ENCODE results near the gene BRSK2.

BRSK2 gene

DNA sequence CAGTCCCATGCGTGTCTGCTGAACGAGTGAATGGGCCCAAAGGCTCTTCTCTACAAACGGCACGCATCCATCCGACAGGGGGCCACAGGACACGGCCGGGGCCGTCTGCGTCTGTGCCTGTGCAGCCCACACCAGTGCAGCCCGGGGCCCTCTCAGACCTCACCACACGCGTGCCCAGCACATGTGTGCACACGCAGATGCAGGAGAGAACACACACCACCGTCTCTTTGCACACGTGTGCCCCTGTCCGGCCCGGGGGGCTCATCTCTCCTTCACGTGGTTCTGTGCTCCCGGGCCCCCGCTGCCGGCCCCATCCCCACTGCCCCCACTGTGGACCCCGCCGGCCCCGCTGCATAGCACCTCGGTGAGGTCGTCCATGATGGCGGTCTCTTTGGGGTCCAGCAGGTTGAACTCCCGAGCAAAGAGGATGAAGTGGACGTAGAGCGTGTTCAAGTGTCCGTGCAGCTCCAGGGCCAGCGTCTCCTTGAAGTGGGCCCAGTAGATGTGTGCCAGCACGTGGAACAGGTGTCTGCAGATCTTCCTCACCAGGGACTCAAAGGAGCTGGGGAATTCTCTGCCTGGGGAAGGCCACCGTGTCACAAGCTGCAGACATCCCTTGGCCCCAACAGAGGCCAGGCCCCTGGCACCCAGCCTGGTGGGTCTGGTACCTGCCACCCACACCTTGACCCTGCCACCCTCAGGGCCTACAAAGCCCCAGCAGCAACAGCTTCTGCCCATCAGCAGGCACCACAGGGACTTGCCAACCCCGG lies 80.4 kb downstream of the BRSK2 start:
- DNase-seq (ENCODE audit: low spot score) = no peak

DNA sequence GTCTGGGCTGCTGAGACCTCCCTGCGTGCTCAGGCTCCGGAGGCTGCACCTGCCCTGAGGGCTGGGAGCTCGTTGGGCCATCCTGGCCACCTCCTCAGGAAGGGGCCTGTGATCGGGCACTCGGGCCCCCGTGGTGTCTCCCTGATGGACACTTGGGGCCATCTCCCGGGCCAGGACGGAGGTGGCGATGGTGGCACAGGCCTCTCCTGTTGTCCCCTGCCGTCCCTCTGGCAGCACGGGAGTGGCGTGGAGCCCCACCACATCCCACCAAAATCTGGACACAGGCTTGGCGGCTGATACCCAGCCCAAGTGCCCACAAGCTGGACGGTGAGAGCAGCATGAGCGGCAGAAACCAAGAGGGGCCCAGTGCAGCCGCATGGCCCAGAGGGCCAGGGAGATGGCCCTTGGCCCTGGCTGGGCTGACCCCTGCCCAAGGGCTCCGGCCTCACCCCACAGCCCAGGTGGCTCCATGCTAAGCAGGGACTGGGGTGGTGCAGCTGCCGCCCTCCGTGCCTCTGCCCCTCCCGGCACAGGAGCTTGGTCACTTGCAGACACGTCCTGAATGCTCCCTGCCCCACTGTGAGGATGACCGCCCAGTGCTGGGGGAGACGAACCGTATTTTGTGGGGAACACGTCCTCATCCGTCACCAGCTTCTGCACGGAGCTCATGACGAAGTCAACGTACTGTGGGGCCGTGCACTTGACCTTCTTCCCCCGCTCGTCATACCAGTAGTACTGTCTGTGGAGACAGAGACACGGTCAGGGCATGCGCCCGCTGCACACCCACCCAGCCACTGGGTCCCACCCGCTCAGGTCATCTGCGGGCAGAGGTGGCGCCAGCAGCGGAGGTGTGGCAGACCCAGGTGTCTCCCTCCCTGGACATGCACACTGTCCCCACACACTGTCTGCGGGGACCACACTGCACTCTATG lies 81.2 kb downstream of the BRSK2 start:
- DNase-seq (ENCODE audit: low spot score) = no peak

DNA sequence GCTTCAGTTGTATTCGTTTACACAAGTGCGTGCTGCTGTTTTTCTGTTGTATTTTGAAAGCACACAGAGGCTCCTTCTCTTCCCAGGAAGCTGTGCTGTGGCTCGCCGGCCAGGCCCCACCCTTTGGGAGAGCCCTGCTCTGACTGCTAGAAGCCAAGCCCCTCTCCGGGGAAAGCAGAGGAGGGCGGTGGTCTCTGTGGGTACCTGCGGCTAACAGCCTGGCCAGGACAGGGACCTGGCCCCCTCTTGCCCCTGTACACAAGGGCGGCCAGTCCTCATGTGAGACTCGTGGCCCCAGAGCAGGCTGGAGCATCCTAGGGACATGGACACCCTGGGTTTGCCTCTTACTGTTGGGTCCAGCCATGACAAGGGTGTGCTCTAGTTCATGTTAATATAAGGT lies 82.0 kb downstream of the BRSK2 start:
- DNase-seq (ENCODE audit: low spot score) = no peak

DNA sequence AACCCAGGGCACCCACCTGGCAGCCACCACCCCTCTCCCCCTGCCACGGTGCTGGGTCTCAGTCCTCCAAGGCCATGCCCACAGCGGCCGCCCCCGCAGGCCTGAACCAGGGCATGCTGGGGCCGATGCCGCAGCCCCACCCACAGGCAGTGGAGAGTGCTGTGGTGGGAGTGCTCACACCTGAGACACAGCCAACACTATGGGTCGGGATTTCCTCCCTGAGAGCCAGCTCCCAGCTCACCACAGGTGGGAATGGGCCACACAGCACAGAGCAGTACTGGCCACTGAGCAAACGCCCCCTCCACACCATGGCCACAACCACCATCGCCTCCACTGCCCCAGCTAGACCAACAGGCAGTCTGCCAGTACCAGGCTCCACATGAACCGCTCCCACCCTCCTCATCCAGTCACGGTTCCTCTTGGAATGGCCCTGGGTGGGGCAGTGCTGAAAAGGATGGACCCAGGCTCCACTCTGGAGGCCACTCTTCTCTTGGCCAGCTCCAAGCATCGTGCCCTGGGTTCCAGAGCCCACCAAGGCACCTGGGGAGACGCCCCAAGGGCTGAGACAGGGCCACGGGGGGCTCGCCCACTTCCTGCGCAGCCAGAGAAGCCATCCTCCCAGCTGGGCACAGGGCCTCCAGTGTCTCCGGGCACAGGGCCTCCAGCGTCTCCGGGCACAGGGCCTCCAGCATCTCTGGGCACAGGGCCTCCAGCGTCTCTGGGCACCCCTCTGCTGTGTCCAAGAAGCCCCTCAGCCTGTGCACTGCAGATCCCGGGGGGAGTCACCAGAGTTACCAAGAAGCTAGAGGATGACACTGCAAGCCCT lies 82.7 kb downstream of the BRSK2 start:
- no peak for DNase-seq (ENCODE audit: low spot score)

DNA sequence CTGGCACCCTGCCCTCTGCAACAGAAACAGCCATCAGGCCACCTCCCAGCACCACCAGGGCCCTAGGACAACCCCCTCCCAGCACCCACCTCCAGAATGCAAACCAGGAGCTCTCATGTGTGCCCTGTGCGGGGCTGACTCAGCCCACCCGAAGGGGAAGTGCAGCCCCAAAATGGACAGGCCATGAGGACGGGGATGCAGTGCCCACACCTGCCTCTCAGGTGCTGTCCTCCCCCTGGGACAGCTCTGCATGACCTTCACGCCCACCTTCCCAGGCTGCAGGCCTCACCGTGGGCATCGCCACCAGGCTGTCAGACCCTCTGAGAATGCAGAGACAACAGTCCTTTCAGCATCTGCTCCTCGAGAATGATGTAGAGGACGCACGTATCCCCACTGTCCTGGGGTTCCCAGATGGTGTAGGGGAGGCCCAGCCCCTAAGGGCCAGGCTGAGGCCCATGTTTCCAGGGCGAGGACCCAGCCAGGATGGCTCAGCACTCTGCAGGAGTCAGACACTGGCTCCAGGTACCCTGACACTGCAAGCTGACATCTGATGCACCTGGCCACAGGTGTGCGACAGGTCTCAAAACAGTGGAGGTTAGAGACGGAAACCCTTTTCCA lies 83.4 kb downstream of the BRSK2 start:
- no peak for DNase-seq (ENCODE audit: low spot score)

DNA sequence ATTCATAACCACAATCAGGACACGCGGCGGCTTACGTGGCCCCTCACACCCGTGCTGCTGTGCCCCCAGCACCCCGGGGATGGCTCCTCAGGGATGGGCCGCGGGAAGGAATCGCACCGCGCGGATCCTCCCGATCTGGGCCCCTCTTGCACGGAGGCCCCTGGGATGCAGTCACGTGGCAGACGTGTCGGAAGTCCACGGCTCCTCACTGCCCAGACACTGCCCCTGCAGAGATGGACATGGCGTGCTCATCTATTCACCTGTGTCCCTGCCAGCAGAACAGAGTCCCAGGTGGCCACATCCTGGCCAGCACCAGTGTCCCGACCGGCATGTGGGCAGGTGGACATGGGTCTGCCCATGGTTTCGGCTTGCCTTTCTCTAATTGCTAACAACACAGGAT lies 84.1 kb downstream of the BRSK2 start:
- no peak for DNase-seq (ENCODE audit: low spot score)

DNA sequence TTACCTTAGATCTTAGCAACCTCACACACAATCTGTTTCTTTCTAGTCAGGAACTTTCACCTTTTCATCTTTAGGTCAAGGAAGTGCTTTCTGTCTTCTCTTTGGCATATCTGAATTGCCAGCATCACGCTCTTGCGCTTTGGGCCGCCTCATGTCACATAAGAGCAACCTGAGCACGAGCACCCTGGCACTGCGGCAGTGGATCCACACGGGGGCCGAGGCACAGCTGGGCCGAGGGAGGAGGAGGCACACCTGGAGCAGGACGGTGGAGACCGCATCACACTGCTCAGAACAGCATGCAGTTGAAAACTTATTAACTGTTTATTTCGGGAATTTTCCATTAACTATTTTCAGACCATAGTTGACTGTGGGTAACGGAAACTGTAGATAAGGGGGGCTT lies 86.1 kb downstream of the BRSK2 start:
- no peak for DNase-seq (ENCODE audit: low spot score)

DNA sequence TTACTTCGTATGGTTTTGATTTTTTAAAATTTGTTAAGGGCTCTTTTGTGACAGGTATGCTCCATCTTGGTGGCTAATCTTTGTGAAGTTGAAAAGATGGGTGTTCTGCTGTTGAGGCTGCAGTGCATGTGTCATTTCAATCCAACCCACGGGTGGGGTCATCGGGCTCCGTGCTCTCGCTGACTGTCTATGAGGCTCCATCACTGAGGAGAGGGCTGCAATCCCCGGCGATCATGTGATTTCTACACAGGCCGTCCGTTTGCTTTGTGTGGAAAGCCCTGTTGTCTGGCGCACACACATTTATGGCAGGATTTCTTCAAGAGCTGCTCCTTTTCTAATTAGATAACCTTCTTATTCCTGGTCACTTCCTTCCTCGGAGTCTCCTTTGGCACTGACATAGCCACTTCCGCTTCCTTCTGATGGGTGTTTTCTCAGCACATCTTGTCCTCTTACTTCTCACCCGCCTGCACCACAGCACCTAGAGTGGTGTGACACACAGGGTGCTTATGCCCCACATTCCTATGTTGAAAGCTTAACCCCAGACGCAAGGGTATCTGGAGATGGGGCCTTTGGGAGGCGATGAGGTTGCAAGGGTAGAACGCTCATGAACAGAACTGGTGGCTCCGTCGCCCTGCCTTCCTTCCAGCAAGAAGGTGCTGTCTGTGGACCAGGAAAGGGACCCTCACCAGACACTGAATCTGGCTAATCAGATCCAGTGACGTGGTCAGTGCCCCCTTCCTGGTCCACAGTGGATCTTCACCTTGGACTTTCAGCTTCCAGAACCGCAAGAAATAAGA lies 87.4 kb downstream of the BRSK2 start:
- DNase-seq (ENCODE audit: low spot score) = no peak

DNA sequence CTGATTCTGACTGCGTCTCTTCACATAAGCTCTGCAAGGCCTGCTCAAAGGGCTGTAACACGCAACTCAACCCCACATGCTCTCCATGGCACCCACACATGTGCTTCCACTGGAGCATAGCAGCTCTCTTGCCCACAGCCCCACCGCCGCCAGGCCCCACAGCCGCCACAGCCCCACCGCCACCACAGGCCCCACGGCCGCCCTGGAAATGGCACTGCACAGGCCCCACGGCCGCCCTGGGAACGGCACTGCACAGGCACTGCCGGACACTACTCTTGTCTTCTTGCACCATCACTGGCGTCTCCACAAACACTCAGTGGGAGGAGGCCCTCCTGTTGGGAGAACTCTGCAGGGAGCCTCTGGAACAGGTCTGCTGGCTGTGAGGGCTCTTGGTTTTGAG lies 88.3 kb downstream of the BRSK2 start:
- DNase-seq (ENCODE audit: low spot score) = no peak

DNA sequence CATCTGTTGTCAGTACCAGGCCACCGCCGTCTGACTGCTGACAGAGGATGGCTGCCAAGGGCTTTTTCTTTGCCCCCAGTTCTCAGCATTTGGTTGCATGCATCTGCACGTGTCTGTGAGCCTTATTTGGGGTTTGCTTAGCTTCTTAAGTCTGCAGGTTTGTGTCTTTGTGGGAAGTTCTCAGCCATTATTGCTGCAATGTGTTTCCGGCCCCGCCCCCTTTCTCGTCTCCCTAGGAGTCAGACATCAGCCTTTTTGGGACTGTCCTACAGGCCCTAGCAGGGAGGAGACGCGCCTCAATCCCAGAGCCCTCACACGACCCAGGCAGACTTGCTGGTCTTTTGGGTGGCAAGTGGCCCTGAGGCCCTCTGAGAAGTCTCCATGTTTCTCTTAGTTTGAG lies 88.8 kb downstream of the BRSK2 start:
- no peak for DNase-seq (ENCODE audit: low spot score)

DNA sequence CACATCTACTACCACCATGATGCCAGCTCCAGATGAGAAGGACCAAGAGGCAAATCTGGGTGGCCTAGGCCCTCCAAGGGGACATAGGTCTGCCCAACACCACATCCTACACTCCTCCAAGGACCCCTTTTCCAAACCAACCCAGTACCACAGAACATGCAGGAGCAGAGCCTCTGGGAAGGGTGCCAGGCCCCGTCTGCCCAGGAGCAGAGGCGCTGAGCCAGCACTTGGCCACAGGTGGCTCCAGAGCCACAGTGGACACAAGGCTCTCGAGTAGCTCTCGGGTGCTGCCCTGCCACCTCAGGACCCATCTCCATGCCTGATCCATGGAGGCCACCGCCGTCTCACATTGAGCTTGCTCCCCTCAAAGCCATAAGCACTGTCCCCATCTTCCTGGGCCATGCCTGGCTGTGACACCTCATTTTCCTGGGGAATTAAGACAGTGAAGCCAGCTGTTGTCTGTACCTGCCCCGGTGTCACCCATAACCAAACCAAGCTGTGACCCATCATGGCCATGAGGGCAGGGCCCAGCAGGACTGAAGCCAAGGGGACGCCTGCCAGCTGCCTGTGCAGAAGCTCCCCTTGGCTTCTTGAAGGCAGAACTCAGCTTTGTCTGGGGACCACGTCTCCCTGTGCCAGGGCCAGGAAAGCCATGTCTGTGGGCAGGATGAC lies 89.4 kb downstream of the BRSK2 start:
- no peak for DNase-seq (ENCODE audit: low spot score)

DNA sequence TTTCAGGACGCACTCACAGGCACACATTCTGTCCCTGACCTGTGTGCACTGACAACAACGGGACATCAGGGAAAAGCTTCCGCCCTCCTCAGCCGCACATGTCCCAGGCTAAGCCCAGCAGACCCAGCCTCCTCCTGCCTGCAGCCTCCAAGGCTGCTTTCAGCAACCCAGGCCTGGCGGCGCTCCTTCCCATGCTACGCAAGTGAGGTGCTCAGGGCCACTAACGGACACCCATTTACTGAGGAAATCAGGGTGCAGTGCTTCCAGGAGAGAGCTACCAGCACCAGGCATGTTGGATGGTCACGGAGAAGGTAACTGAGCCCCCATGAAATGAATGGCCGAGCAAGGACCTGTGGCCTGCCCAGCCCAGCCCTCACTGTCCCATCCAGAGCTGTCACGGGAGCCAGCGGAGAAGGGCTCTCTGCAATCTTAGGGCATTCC lies 90.0 kb downstream of the BRSK2 start:
- no peak for DNase-seq (ENCODE audit: low spot score)

DNA sequence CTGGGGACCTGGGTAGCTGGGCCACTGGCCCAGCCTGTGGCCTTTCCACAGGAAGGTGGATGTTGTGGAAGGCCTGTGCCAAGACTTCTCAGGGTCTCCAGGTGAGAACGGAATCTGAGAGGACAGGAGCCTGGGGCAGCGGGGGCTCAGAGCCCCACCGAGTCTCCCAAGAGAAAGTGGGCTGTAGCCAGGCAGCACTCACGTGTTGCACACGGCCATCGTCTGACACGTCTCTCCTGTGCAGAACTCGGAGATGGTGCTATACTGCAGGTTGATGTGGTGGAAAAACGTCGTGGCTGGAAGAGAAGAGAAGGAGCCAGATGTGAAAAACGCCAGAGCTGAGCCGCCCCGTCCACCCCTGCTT lies 90.4 kb downstream of the BRSK2 start:
- no peak for DNase-seq (ENCODE audit: low spot score)

DNA sequence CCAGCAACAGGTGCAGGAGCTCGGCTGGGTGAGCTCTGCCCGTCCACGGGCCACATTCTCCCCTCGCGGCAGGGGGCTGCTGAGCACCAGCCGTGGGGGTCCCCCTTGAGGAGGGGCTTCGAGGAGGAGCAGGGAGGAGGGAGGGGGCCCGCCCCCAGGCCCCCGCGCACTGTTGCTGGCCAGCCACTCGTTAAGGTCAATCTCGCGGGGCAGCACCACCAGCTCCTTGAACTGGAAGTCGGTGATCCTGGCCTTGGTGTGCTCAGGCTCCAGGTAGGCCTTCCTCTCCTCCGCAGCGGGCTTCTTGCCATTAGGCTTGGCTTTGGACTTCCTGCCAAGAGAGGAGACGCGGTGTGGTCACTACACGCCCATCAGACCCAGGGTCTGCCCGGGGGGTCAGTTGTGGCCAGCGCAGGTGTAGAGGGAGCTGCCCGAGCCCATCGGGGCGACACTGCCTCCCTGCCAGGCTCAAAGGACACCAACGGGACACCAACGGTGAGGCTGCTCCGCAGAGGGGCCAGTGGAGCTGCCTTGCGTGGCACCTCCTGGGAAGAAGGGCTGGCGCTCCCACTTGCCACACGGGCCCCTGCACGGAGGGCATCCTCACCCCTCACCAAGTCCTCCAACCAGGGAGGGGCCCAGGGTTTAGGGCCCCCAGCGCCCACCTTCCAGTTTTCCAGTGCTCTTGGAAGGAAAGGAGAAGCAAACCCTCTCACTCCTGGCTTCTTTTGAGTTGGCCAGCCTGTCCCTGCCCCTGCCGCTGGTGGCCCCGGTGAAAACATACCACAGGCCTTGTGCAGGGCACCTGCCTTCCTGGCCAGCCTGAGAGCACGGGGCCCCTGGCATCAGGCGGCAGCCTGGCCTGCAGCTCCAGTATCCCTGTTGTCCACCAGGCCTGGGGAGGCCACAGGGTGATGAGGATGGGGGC lies 91.1 kb downstream of the BRSK2 start:
- no peak for DNase-seq (ENCODE audit: low spot score)

DNA sequence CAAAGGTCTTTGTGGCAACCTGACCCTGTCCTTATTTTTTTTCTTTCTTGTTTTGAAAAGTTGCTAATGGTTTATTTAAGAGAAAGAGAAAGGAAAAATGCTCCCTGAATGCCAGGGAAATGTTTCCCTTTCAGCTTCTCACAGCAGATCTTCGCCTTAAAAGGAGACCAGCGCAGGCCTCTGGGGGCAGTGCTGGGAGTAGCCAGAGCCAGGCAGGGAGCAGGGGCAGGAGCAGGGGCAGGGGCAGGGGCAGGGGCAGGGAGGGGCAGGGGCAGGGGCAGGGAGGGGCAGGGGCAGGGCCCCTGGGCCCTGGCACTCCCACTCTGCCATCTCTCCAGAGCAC lies 91.7 kb downstream of the BRSK2 start:
- no peak for DNase-seq (ENCODE audit: low spot score)

DNA sequence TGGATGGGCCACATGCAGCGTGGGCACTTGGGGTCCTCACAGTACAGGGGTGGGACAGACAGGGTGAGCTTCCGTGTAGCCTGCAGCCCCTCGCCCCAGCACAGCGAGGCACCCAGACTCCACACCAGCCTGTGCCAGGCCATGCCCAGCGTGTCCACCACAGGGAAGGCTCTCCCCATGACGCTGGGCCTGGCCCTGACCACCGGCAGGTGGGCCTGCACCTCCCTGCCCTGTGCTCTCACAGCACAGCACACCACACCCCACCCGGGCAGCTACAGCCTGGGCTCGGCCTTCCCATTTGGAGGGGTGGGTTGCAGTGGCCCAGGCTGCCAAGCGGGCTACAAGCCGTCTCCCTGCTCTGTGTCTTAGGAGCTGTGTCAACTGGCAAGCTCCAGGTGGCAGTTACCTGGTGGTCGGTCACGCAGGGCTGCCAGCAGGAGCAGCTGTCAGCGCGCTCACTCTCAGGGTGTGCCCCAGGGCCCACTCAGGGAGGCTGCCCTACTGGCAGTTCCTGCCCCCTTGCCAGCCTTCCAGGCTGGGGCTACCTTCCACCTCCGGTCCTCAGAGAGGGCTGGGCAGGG lies 92.2 kb downstream of the BRSK2 start:
- DNase-seq (ENCODE audit: low spot score) = no peak

DNA sequence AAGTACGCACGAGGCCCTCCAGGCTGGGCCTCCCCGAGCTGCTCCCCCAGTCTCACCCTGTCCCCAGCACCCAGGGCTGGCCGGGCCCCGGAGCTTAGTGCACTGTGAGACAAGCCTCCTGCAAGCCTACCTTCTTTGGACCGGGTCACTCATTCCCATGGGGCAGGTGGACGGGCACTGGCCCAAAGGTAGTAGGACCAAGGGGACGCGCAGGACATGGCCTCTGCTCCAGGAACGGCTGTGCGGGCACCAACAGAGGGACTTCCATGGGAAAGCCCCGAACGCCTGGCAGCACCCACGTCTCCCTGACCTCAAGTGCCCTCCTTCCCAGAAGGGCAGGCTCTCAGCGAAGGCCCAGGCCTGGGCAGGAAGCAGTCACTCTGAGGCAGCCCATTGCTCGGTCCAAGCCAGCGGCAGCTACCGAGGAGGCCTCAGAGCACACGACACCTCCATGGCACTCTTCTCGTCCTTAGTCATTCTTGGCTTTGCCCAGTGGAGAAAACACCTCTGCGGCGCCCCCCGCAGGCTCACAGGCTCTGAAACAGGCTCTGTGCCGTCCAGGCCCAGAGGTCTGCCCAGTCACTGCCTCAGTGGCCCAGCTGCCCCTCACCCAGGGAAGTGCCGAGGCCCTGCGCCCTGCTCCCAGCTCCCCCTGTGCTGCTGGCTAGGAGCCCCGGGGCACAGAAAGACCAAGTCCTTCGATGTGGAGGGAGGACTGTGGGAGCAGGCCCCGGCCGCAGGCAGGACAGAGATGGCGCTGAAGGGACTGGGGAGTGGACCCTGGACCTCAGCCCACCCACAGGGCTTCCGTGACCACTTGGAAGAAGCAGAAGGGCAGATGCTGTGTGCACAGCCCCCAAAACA lies 93.1 kb downstream of the BRSK2 start:
- no peak for DNase-seq (ENCODE audit: low spot score)

DNA sequence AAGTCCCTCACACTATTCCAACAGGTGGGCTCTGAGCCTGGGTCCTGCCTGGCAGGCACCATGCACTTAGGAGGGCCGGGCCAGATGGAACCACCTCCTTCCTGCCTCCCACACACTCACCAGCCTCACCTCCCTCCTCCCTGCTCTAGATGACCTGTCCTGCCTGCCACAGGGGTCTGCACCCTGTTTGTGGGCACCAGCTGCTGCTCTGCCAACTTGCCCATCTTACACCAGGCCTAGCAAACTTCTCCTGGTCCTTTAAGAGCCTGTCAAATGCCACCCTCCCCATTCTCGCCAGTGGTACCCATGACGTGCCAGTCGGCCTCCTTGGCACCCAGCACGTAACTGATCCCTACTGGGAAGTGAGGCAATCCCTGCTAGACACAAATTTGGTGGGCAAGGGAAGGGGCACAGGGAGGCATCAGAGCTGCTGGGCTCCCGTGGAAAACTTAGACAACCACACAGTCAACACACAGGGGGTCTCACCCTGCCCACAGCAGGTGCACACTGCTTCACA lies 93.8 kb downstream of the BRSK2 start:
- DNase-seq (ENCODE audit: low spot score) = no peak

Data from hematopoietic multipotent progenitor cell treated with erythropoietin and hydrocortisone succinate and interleukin-3 and kit ligand, for 17 days (in vitro differentiated cells).